ENCODE data around the gene CDK6.
A peak's percentile ranks its signal among the peaks of the same experiment; 100 is the strongest.

CDK6 gene

DNA sequence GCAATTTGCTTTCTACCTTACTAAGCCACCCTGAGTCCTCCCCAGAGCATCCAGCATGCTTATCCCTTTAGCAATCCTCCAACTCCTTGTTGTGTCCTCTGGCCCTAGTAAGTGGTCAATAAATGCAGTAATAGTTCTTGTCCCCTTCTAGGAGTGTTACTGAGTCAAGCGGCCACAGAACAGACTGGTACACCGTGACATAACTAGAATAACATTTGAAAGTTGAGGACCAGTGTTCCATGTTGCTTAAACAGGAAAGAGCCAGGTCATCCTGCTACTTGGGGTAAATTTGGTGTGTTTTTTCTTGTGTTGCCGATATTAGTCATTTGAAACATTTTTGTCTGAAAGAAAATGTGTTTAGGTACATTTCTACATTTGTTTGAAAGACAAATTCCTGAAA is 4.8 kb upstream of the CDK6 start:
- Histone ChIP-seq H3K4me3 (ENCODE audit: low read length) (no peak overlapping the region), H3K4me1 (ENCODE audit: insufficient read depth, low read length) (peaks cover 9% of the 10 kb centered on the region), H3K36me3 (ENCODE audit: insufficient read depth, low read length) (no peaks in the 10 kb centered on the region), H3K27me3 (ENCODE audit: insufficient read depth, low read length) (no peaks in the 10 kb centered on the region), H3K9me3 (ENCODE audit: low read length) (no peaks in the 10 kb centered on the region), H2AFZ (ENCODE audit: low read depth, low read length) (no peak overlapping the region)

DNA sequence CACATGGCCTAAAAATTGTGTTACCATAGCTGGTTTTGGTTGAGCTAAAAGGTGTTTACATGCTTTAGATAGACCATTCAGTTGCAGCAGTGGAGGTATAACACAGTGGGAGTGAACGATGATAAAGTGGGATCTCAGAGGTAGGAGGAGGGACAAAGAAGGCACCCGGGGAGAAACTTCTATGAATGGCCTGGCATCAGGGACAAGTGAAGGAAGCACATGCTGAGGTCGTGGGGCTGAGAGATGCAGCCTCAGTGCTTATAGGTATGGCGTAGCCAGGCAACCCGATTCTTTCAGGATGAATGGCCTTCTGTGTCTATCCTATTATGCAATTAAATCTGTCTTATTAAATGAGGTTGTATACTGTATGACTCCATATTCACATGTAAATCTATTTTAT is 3.9 kb upstream of the CDK6 start:
- H3K9me3 ChIP-seq (ENCODE audit: low read length): no peaks in the 10 kb centered on the region
- H2AFZ ChIP-seq (ENCODE audit: low read depth, low read length): no peak overlapping the region
- H3K36me3 ChIP-seq (ENCODE audit: insufficient read depth, low read length): no peaks in the 10 kb centered on the region
- no peak overlapping the region for H3K4me3 ChIP-seq (ENCODE audit: low read length)
- H3K4me1 ChIP-seq (ENCODE audit: insufficient read depth, low read length): peaks cover 15% of the 10 kb centered on the region
- H3K27me3 ChIP-seq (ENCODE audit: insufficient read depth, low read length): no peaks in the 10 kb centered on the region

DNA sequence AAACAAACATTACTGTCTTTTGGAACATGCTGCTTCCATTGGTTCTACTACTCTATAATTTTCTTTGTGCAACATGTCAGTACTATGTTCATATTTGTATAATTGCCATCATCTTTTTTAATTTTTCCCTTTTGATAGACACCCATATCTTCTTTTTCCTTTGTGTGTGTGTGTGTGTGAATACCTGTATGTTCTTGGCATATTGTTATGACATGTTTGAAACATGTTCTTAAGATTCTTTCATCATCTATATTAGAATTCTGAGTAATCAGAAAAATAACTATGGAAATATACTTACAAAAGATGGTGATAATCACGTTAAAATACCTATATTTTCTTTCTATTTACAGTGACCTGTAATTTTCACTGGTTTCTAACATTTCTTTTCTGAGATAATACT is 3.5 kb upstream of the CDK6 start:
- H2AFZ ChIP-seq (ENCODE audit: low read depth, low read length): no peak overlapping the region
- H3K36me3 ChIP-seq (ENCODE audit: insufficient read depth, low read length): no peaks in the 10 kb centered on the region
- no peaks in the 10 kb centered on the region for H3K9me3 ChIP-seq (ENCODE audit: low read length)

GRCh38 chr7:92838934-92839333 is 2.6 kb upstream of the CDK6 start:
- H3K4me3 ChIP-seq (ENCODE audit: low read length): no peak overlapping the region
- H2AFZ ChIP-seq (ENCODE audit: low read depth, low read length): no peak overlapping the region
- no peaks in the 10 kb centered on the region for H3K27me3 ChIP-seq (ENCODE audit: insufficient read depth, low read length)
- peaks cover 21% of the 10 kb centered on the region for H3K4me1 ChIP-seq (ENCODE audit: insufficient read depth, low read length)
- H3K36me3 ChIP-seq (ENCODE audit: insufficient read depth, low read length): no peaks in the 10 kb centered on the region
- H3K9me3 ChIP-seq (ENCODE audit: low read length): no peaks in the 10 kb centered on the region

More for the DNA sequence above, 3.5 kb upstream of the CDK6 start:
- no peak overlapping the region for H3K4me3 ChIP-seq (ENCODE audit: low read length)
- H3K27me3 ChIP-seq (ENCODE audit: insufficient read depth, low read length): no peaks in the 10 kb centered on the region
- peaks cover 15% of the 10 kb centered on the region for H3K4me1 ChIP-seq (ENCODE audit: insufficient read depth, low read length)

- H3K36me3 ChIP-seq (ENCODE audit: insufficient read depth, low read length): no peaks in the 10 kb centered on the region
- H3K27me3 ChIP-seq (ENCODE audit: insufficient read depth, low read length): no peaks in the 10 kb centered on the region
- H3K4me1 ChIP-seq (ENCODE audit: insufficient read depth, low read length): peaks cover 27% of the 10 kb centered on the region
- H2AFZ ChIP-seq (ENCODE audit: low read depth, low read length): peak overlapping the region; percentile 84
- H3K9me3 ChIP-seq (ENCODE audit: low read length): no peaks in the 10 kb centered on the region
- H3K4me3 ChIP-seq (ENCODE audit: low read length): peak overlapping the region; percentile 85
These were observed 802 bp upstream of the CDK6 start for GRCh38 chr7:92837000-92837749.

DNA sequence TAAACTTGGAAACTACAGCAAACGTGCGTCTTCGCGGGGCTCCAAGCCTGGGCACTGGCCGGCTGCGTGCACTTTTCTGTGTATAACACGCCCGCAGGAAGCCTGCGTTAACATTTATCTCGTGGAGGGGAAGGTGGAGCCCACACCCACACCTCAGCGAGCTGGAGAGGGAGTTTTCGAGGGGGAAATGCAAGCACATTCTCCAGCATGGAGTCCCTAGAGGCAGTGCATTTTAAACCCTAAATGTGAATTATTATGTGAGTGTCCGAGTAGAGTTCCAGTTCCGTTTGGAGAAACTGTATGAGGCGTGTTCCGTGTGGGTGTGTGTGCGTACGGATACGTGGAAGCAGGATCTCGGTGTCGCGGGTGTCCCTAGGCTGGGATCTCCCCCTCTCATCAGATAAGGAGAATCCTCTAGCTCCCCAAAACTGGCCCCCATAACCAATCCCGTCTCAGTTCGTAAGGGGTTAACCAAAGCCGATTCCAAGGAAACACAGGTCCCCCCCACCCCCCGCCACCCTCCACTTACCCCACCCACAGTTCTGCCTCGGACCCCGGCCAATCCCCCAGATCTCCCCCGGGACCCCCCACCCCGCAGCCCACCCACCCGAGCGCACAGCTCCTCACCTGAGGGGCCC is 403 bp downstream of the CDK6 start:
- Histone ChIP-seq H2AFZ (ENCODE audit: low read depth, low read length) (peak overlapping the region; percentile 69), H3K4me3 (ENCODE audit: low read length) (peak overlapping the region; percentile 85), H3K36me3 (ENCODE audit: insufficient read depth, low read length) (no peaks in the 10 kb centered on the region), H3K9me3 (ENCODE audit: low read length) (no peaks in the 10 kb centered on the region), H3K4me1 (ENCODE audit: insufficient read depth, low read length) (peaks cover 38% of the 10 kb centered on the region), H3K27me3 (ENCODE audit: insufficient read depth, low read length) (no peaks in the 10 kb centered on the region)

GRCh38 chr7:92835261-92835850 is 1.0 kb downstream of the CDK6 start:
- H3K4me1 ChIP-seq (ENCODE audit: insufficient read depth, low read length): peaks cover 42% of the 10 kb centered on the region
- H3K36me3 ChIP-seq (ENCODE audit: insufficient read depth, low read length): no peaks in the 10 kb centered on the region
- H3K27me3 ChIP-seq (ENCODE audit: insufficient read depth, low read length): no peaks in the 10 kb centered on the region
- no peaks in the 10 kb centered on the region for H3K9me3 ChIP-seq (ENCODE audit: low read length)
- H2AFZ ChIP-seq (ENCODE audit: low read depth, low read length): peak overlapping the region; percentile 96
- peak overlapping the region; percentile 85 for H3K4me3 ChIP-seq (ENCODE audit: low read length)

DNA sequence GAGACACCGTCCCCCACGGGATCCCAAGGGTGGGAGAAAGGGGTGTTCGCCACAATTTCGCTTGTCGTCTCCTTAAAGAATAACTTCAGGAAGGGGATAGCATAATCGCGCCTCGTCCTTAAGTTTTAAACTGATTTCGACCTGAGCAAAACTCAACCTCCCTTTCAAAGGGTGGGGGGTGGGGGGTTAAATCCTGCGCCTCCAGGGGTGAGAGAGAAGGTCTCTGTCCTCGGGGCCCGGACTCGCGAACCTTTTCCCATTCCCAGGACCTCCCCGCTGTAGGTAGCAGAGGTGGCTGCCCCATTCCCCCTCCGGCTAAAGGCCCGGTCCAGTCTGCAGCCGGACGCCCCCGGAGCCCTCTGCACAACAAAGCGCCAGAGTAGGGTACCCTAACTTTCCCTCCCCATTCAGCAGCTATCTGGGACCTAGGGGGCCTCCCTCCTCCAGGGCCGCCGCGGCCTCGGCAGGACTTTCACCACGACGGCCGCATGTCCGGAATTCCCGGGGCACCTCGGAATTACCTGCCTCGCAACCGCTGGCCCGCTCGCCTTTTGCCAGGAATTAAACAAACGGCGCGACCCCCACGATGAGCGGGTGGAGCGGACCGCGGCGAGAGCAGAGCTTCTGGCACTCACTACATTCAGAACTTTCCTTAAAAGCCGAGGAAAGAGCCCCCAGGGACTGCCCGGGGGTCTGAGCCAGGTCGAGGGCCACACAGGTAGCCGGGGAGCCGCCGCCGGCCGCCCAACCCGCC is 1.7 kb downstream of the CDK6 start:
- Histone ChIP-seq H2AFZ (ENCODE audit: low read depth, low read length) (peak overlapping the region; percentile 96), H3K9me3 (ENCODE audit: low read length) (no peaks in the 10 kb centered on the region), H3K36me3 (ENCODE audit: insufficient read depth, low read length) (no peaks in the 10 kb centered on the region), H3K27me3 (ENCODE audit: insufficient read depth, low read length) (no peaks in the 10 kb centered on the region), H3K4me1 (ENCODE audit: insufficient read depth, low read length) (peaks cover 43% of the 10 kb centered on the region), H3K4me3 (ENCODE audit: low read length) (peak overlapping the region; percentile 85)

GRCh38 chr7:92833766-92834506 is 2.4 kb downstream of the CDK6 start:
- Histone ChIP-seq H3K4me1 (ENCODE audit: insufficient read depth, low read length) (peaks cover 43% of the 10 kb centered on the region), H3K9me3 (ENCODE audit: low read length) (no peaks in the 10 kb centered on the region), H3K4me3 (ENCODE audit: low read length) (peak overlapping the region; percentile 85), H3K27me3 (ENCODE audit: insufficient read depth, low read length) (no peaks in the 10 kb centered on the region), H2AFZ (ENCODE audit: low read depth, low read length) (peak overlapping the region; percentile 96), H3K36me3 (ENCODE audit: insufficient read depth, low read length) (no peaks in the 10 kb centered on the region)

DNA sequence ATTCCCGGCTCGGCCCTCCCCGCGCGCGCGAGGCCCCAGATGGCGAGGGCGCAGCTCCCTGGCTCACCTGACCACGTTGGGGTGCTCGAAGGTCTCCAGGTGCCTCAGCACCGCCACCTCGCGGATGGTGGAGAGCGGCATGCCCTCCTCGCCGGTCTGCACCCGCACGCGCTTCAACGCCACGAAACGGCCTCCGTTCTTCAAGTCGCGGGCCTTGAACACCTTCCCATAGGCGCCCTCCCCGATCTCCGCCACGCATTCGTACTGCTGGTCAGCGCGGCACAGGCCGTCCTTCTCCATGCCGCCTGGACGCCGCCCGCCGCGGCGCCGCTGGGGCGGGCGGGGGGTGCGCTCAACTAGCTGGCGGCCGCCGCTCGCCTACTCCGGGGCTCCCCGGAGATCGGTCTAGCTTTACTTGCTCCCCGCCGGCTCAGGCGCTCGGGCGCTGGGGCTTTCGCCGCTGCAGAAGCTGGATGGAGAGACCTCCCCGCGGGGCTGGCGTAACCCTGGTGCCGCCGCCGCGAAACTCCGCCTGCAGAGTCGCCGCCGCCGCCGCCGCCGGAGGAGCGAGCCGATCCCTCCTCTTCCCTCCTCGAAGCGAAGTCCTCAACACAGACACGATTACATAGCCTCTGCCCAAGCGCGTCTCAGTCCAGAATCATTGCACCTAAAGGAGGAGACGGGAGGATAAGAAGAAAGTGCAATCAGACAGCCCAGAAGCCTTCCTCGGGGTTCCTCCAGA is 3.2 kb downstream of the CDK6 start:
- H3K36me3 ChIP-seq (ENCODE audit: insufficient read depth, low read length): no peaks in the 10 kb centered on the region
- no peaks in the 10 kb centered on the region for H3K27me3 ChIP-seq (ENCODE audit: insufficient read depth, low read length)
- H2AFZ ChIP-seq (ENCODE audit: low read depth, low read length): peak overlapping the region; percentile 96
- no peaks in the 10 kb centered on the region for H3K9me3 ChIP-seq (ENCODE audit: low read length)
- H3K4me1 ChIP-seq (ENCODE audit: insufficient read depth, low read length): peaks cover 43% of the 10 kb centered on the region
- peak overlapping the region; percentile 85 for H3K4me3 ChIP-seq (ENCODE audit: low read length)

DNA sequence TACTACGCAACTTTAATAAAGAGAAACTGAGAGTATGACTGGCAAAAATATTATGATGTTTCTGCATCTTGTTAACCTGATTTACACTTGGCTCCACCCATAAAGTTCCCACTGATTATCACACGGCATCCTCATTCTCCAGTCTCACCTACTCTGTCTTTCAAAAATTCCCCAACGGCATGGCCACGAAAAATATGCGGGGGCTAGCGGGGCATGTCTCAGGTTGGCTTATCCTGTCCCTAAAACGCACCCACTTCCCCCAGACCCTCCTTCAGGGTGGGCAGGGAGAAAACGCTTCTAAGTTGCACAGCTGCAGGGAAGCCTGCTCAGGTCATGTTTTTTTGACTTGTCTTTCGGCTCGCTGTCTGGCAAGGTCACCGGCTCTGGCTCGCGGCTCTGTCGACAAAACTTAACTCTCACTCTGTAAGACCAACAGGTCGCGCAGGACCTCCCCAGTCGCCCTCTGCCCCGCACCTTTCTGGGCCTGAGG is 3.8 kb downstream of the CDK6 start:
- Histone ChIP-seq H3K36me3 (ENCODE audit: insufficient read depth, low read length) (no peaks in the 10 kb centered on the region), H2AFZ (ENCODE audit: low read depth, low read length) (peak overlapping the region; percentile 96), H3K27me3 (ENCODE audit: insufficient read depth, low read length) (no peaks in the 10 kb centered on the region), H3K4me3 (ENCODE audit: low read length) (peak overlapping the region; percentile 85), H3K9me3 (ENCODE audit: low read length) (no peaks in the 10 kb centered on the region), H3K4me1 (ENCODE audit: insufficient read depth, low read length) (peaks cover 40% of the 10 kb centered on the region)
